Body of pancreas (tissue), 4 donors: ENCODE results near the gene KCNT2. TPM values are rescaled to one million over a fixed set of nuclear protein-coding genes. Genes with fewer than 3 reads are reported as not detected.

Experiments used
- ATAC-seq: fragments of 150-250 bp; one replicate; pipeline ENCODE4 v1.9.1; 2016
- DNase-seq, 4 donors: peaks; one replicate each; pipeline ENCODE4 v3.0.0-alpha.2; 2019
- H3K27ac ChIP-seq, 4 donors: fragments of 200-600 bp; sonication (generic); 1 replicate in 3 of 4; 2 replicates in 1 of 4; pipeline versions ENCODE4 v1.5.1 to v1.6.1; 2016 to 2019; ENCODE audit warnings: mild to moderate bottlenecking in 1 of 4, mixed read lengths in 1 of 4, moderate library complexity in 1 of 4
- H3K27me3 ChIP-seq, 2 donors: fragments of 200-600 bp; sonication (generic); one replicate each; pipeline ENCODE4 v1.6.0; 2016; ENCODE audit warnings: mild to moderate bottlenecking in 1 of 2
- H3K36me3 ChIP-seq, 2 donors: fragments of 200-600 bp; sonication (generic); replicated peaks in 1 of 2; 2 replicates each; pipeline ENCODE4 v1.5.1; 2016; ENCODE audit warnings: low read depth in 2 of 2; ENCODE audit not compliant: insufficient read depth in 1 of 2
- H3K4me1 ChIP-seq: fragments of 200-600 bp; sonication (generic); one replicate; pipeline ENCODE4 v1.6.0; 2016
- H3K4me3 ChIP-seq, 2 donors: fragments of 200-600 bp; sonication (generic); 1 replicate in 1 of 2; 2 replicates in 1 of 2; pipeline ENCODE4 v1.5.1; 2016 to 2019
- H3K9me3 ChIP-seq, 3 donors: fragments of 200-600 bp; sonication (generic); 1 replicate in 2 of 3; 2 replicates in 1 of 3; pipeline ENCODE4 v1.5.1; 2016
- POLR2A ChIP-seq, 3 donors: fragments of 450-650 bp; IDR thresholded peaks; one replicate each; pipeline ENCODE4 v1.6.1; 2016; ENCODE audit warnings: antibody characterized with exemption in 3 of 3, mild to moderate bottlenecking in 2 of 3
- WGBS, 2 donors: methylation state at CpG; one replicate each; pipeline ENCODE4 v1.1.5; 2017; 5-methylcytosine and 5-hydroxymethylcytosine counted together
- intact Hi-C: fragments of 100-400 bp; cut with DNase I; formaldehyde crosslinking; loops from one replicate; pipeline ENCODE4 v1.15.1; 2023
- total RNA-seq, 2 donors: library from RNA; depleted of rRNA; stranded (reverse); fragments of >200 nt; gene quantifications; one replicate each; pipeline ENCODE4 v1.1.0, GENCODE V29; 2016
- TF ChIP-seq, protein P1 (sequence below), 7 experiments: fragments of 450-650 bp in 4 of 7; fragments of 200-600 bp in 3 of 7; sonication (generic) in 3 of 7; IDR thresholded peaks; one replicate each; pipeline ENCODE4 v1.5.1; 2016 to 2019; ENCODE audit warnings: antibody characterized with exemption in 7 of 7

Gene KCNT2
- total RNA-seq, 2 donors from 2014 or later, result 0.78 to 0.99 TPM

DNA sequence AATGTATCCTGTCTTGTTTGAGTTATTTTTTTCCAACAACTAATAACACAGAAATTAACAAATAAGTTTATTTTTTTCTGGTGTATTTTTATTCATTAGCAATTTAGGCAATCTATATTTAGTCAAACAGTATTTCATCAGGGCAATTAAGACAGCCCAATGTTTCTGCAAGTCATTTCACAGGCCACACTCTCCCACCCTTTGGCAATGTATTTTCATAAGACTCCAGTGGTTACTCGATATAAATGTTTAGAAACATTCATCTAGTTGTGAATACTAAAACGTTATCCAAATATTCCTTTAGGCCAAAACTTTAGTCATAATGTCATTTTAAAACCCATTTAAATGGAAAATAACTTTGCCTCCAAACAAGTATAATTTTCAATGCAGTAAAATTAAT, 142.1 kb downstream of the KCNT2 start:
- DNase-seq (no peak), ATAC-seq (no peak)
- Histone ChIP-seq H3K9me3 (no peaks in the 10 kb centered on the region), H3K4me1 (no peaks in the 10 kb centered on the region), H3K27me3 (no peaks in the 10 kb centered on the region), H3K4me3 (no peak overlapping the region), H3K36me3 (no peaks in the 10 kb centered on the region), H3K27ac (no peak overlapping the region)
- 57 to 67% methylated on average over 2 of the region's 2 CpGs for WGBS, 2 donors
- intact Hi-C loops, result no loop called here
- no peak for TF ChIP-seq POLR2A (IDR thresholded peaks at IDR 0.05)
- TF ChIP-seq, protein P1, sequence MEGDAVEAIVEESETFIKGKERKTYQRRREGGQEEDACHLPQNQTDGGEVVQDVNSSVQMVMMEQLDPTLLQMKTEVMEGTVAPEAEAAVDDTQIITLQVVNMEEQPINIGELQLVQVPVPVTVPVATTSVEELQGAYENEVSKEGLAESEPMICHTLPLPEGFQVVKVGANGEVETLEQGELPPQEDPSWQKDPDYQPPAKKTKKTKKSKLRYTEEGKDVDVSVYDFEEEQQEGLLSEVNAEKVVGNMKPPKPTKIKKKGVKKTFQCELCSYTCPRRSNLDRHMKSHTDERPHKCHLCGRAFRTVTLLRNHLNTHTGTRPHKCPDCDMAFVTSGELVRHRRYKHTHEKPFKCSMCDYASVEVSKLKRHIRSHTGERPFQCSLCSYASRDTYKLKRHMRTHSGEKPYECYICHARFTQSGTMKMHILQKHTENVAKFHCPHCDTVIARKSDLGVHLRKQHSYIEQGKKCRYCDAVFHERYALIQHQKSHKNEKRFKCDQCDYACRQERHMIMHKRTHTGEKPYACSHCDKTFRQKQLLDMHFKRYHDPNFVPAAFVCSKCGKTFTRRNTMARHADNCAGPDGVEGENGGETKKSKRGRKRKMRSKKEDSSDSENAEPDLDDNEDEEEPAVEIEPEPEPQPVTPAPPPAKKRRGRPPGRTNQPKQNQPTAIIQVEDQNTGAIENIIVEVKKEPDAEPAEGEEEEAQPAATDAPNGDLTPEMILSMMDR (IDR thresholded peaks at IDR 0.05), result no peak

DNA sequence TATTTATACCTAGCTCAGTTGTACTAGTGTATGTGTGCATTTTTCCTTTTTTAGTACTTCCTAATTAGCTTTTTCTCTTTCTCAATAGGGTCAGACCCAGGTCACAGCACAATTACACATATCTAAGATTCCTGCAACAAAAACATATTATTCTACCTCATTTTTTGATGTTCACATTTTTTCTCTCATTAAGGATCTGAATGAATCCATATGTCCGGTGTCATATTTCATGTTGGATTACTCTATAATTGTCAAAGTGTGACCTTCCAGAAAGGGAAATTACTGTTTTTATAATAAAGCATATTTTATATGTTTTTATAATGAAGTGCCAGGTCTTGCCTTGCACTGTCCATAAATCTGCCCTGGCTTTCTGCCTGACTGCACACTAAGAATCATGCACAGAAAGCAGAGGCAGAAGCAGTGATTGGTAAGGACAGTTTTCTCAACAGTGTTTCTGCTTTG, 143.7 kb downstream of the KCNT2 start:
- H3K27me3 ChIP-seq, result no peaks in the 10 kb centered on the region
- no peak overlapping the region for H3K4me3 ChIP-seq
- ATAC-seq, result no peak
- H3K9me3 ChIP-seq, result no peaks in the 10 kb centered on the region
- H3K27ac ChIP-seq, result no peak overlapping the region
- intact Hi-C loops, result no loop called here
- WGBS, 2 donors, result 68 to 88% methylated on average over 1 of the region's 1 CpG
- H3K36me3 ChIP-seq, result no peaks in the 10 kb centered on the region
- TF ChIP-seq POLR2A (IDR thresholded peaks at IDR 0.05), result no peak
- TF ChIP-seq, protein P1 (IDR thresholded peaks at IDR 0.05), result no peak
- H3K4me1 ChIP-seq, result peaks cover 2% of the 10 kb centered on the region
- no peak for DNase-seq

DNA sequence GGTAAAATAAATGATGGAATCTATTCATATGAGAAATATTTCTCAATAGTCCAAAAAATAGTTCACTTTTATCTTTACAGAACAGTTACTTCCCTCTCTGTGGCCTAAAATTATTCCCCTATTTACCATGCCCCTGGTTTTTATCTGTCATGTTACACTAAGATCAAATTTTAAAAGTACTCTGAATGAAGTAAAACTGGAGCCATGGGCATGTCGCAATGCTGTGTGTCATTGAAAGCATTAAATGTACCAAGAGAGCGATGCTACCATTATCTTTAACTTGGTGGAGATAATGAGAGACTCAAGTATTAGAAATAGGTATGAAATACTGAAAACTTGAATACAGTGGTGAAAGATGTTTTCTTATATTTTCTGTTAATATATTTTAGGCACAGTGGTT, 146.2 kb downstream of the KCNT2 start:
- Histone ChIP-seq H3K27me3 (no peaks in the 10 kb centered on the region), H3K36me3 (no peaks in the 10 kb centered on the region), H3K4me1 (peaks cover 5% of the 10 kb centered on the region), H3K9me3 (no peaks in the 10 kb centered on the region), H3K27ac (no peak overlapping the region), H3K4me3 (no peak overlapping the region)
- ATAC-seq (no peak), DNase-seq (no peak)
- intact Hi-C loops, result no loop called here
- WGBS, 2 donors, result 76 to 92% methylated on average over 2 of the region's 2 CpGs
- TF ChIP-seq, protein P1 (IDR thresholded peaks at IDR 0.05), result no peak
- TF ChIP-seq POLR2A (IDR thresholded peaks at IDR 0.05), result no peak

DNA sequence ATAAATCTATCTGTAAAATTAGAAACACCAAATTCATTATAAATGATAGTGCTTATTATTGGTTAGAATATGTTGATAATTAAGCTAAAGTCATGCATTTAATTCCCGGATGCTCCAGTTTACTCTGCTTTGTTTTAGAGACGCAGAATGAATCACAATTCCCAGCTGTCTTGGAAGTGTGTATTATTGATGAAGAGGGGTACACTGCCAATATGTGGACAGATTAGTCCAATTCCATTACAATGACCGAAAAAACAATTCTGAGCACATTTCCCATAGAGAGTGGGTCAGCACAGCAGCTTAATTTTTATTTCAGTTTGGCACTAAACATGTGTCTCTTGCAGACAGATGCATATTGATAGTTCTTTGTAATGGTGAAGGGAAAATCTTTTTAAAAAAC, 146.7 kb downstream of the KCNT2 start:
- H3K4me1 ChIP-seq, result peaks cover 5% of the 10 kb centered on the region
- DNase-seq (no peak), ATAC-seq (no peak)
- TF ChIP-seq, protein P1 (IDR thresholded peaks at IDR 0.05), result no peak
- TF ChIP-seq POLR2A (IDR thresholded peaks at IDR 0.05), result no peak
- WGBS, 2 donors, result 74 to 75% methylated on average over 3 of the region's 3 CpGs
- intact Hi-C loops, result no loop called here
- H3K27ac ChIP-seq, result no peak overlapping the region
- no peaks in the 10 kb centered on the region for H3K9me3 ChIP-seq
- H3K27me3 ChIP-seq, result no peaks in the 10 kb centered on the region
- H3K4me3 ChIP-seq, result no peak overlapping the region
- H3K36me3 ChIP-seq, result no peaks in the 10 kb centered on the region

DNA sequence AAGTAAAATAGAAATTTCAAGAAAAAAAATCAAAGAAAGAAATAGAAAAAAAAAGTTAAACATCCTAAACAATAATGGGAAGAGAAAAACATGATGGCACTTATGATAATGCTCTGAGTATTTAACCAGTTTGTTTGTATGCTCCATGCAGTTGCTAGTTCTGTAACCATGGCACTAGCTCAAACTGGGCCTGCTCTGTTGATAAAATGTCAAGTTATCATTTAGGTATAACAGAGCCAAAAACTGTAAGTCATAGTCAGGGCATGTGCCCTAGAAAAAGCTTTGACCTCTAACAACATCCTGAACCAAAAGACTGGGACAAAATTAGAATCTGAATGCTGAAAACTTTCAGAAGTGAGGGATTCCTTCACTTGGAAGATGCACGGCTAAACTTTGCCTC, 148.9 kb downstream of the KCNT2 start:
- Histone ChIP-seq H3K36me3 (no peaks in the 10 kb centered on the region), H3K9me3 (no peaks in the 10 kb centered on the region), H3K27me3 (no peaks in the 10 kb centered on the region), H3K4me1 (peaks cover 5% of the 10 kb centered on the region), H3K27ac (no peak overlapping the region), H3K4me3 (no peak overlapping the region)
- intact Hi-C loops, result no loop called here
- DNase-seq (peak in 1 of 4 donors; percentile 20), ATAC-seq (peak; percentile 85)
- 86% methylated on average over 1 of the region's 1 CpG for WGBS, 2 donors
- TF ChIP-seq POLR2A (IDR thresholded peaks at IDR 0.05), result no peak
- TF ChIP-seq, protein P1 (IDR thresholded peaks at IDR 0.05), result no peak
